ENCODE measurements around the gene PRKAR1B.

PRKAR1B gene

GRCh38 chr7:681551-682307 is 45.4 kb downstream of the PRKAR1B start:
- Histone ChIP-seq H3K9me3 (ENCODE audit: low read length) (peaks cover 10% of the 10 kb centered on the region), H3K36me3 (ENCODE audit: insufficient read depth, low read length) (peaks cover 46% of the 10 kb centered on the region)

GRCh38 chr7:680411-681127 is 46.5 kb downstream of the PRKAR1B start:
- no peak overlapping the region for H3K9ac ChIP-seq (ENCODE audit: low read length)
- TF ChIP-seq CTCF (IDR thresholded peaks at IDR 0.05; ENCODE audit: low read length) (no peak), EZH2 (IDR thresholded peaks at IDR 0.05; ENCODE audit: borderline replicate concordance, low read length) (no peak)
- peaks cover 51% of the 10 kb centered on the region for H3K36me3 ChIP-seq (ENCODE audit: insufficient read depth, low read length)
- no peaks in the 10 kb centered on the region for H3K27me3 ChIP-seq (ENCODE audit: insufficient read depth, low read length)
- H3K4me3 ChIP-seq (ENCODE audit: low read depth, low read length, poor library complexity, severe bottlenecking) = no peak overlapping the region
- no peaks in the 10 kb centered on the region for H3K9me2 ChIP-seq (ENCODE audit: low read depth, low read length)
- H3F3A ChIP-seq (ENCODE audit: insufficient read depth, low read length) = no peaks in the 10 kb centered on the region
- no peaks in the 10 kb centered on the region for H3K4me1 ChIP-seq (ENCODE audit: insufficient read depth, low read length, severe bottlenecking)
- no peaks in the 10 kb centered on the region for H3K79me2 ChIP-seq (ENCODE audit: insufficient read depth, low read length)
- H3K27ac ChIP-seq (ENCODE audit: low read depth, low read length, poor library complexity, severe bottlenecking) = no peak overlapping the region
- no peak overlapping the region for H2AFZ ChIP-seq (ENCODE audit: low read length)
- no peak overlapping the region for H3K4me2 ChIP-seq (ENCODE audit: low read length)
- peaks cover 3% of the 10 kb centered on the region; the same call in 1 of the 2 replicates for H3K9me3 ChIP-seq (ENCODE audit: low read length)
- no peaks in the 10 kb centered on the region for H4K20me1 ChIP-seq (ENCODE audit: insufficient read depth, low read length)

More at GRCh38 chr7:681551-682307, 45.4 kb downstream of the PRKAR1B start:
- H3K27ac ChIP-seq (ENCODE audit: low read depth, low read length, poor library complexity, severe bottlenecking) = no peak overlapping the region
- H3K4me1 ChIP-seq (ENCODE audit: insufficient read depth, low read length, severe bottlenecking) = no peaks in the 10 kb centered on the region
- H3K79me2 ChIP-seq (ENCODE audit: insufficient read depth, low read length) = no peaks in the 10 kb centered on the region
- no peak overlapping the region for H2AFZ ChIP-seq (ENCODE audit: low read length)
- H3F3A ChIP-seq (ENCODE audit: insufficient read depth, low read length) = no peaks in the 10 kb centered on the region
- no peak overlapping the region for H3K9ac ChIP-seq (ENCODE audit: low read length)
- H4K20me1 ChIP-seq (ENCODE audit: insufficient read depth, low read length) = no peaks in the 10 kb centered on the region
- H3K27me3 ChIP-seq (ENCODE audit: insufficient read depth, low read length) = no peaks in the 10 kb centered on the region
- no peak overlapping the region for H3K4me2 ChIP-seq (ENCODE audit: low read length)
- no peaks in the 10 kb centered on the region for H3K9me2 ChIP-seq (ENCODE audit: low read depth, low read length)
- no peak overlapping the region for H3K4me3 ChIP-seq (ENCODE audit: low read depth, low read length, poor library complexity, severe bottlenecking)
- no peak for TF ChIP-seq CTCF (IDR thresholded peaks at IDR 0.05; ENCODE audit: low read length)
- no peak for TF ChIP-seq EZH2 (IDR thresholded peaks at IDR 0.05; ENCODE audit: borderline replicate concordance, low read length)

- no peaks in the 10 kb centered on the region for H3K27me3 ChIP-seq (ENCODE audit: insufficient read depth, low read length)
- H3K4me1 ChIP-seq (ENCODE audit: insufficient read depth, low read length, severe bottlenecking) = no peaks in the 10 kb centered on the region
- H3K9me3 ChIP-seq (ENCODE audit: low read length) = no peaks in the 10 kb centered on the region
- H3K4me2 ChIP-seq (ENCODE audit: low read length) = no peak overlapping the region
- no peak overlapping the region for H3K4me3 ChIP-seq (ENCODE audit: low read depth, low read length, poor library complexity, severe bottlenecking)
- H2AFZ ChIP-seq (ENCODE audit: low read length) = no peak overlapping the region
- peaks cover 40% of the 10 kb centered on the region for H3K36me3 ChIP-seq (ENCODE audit: insufficient read depth, low read length)
- no peak overlapping the region for H3K9ac ChIP-seq (ENCODE audit: low read length)
- no peak overlapping the region for H3K27ac ChIP-seq (ENCODE audit: low read depth, low read length, poor library complexity, severe bottlenecking)
- no peaks in the 10 kb centered on the region for H3F3A ChIP-seq (ENCODE audit: insufficient read depth, low read length)
- TF ChIP-seq CTCF (IDR thresholded peaks at IDR 0.05; ENCODE audit: low read length) = no peak
- TF ChIP-seq EZH2 (IDR thresholded peaks at IDR 0.05; ENCODE audit: borderline replicate concordance, low read length) = no peak
- no peaks in the 10 kb centered on the region for H3K79me2 ChIP-seq (ENCODE audit: insufficient read depth, low read length)
- no peaks in the 10 kb centered on the region for H3K9me2 ChIP-seq (ENCODE audit: low read depth, low read length)
- no peaks in the 10 kb centered on the region for H4K20me1 ChIP-seq (ENCODE audit: insufficient read depth, low read length)
These were observed 50.1 kb downstream of the PRKAR1B start for GRCh38 chr7:676972-677385.

Data from OCI-LY1 (cell line).